ENCODE data around the gene OR2A7.
"Not testable (repeated sequence)": the region's sequence is repeated elsewhere in the genome, so short reads cannot be mapped to it uniquely, and the experiment has no call there.

DNA sequence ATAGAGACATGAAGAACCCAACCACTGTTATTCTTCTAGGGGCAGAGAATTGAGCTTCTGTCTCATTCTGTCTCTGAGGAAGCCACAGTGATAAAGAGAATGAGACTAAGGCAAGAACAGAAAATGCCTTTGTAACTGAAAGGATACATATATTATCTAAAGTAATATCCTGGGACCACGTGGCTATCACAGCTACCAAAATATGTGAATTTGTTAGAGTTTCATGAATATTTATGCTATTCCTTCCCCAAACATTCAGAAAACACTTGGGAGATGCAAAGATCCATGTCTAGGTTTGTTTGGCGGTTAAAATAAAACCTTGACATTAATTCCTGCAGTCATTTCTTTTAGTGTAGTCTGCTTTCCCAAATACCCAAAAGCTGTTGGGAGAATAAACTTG lies 2.5 kb downstream of the OR2A7 start:
- TF ChIP-seq FOXK2 (IDR thresholded peaks at IDR 0.05); FOXM1 (IDR thresholded peaks at IDR 0.05; ENCODE audit: low read depth, low read length); ZNF207 (IDR thresholded peaks at IDR 0.05; ENCODE audit: borderline replicate concordance); EZH2 (IDR thresholded peaks at IDR 0.05; ENCODE audit: borderline replicate concordance, control insufficient read depth, low read depth, low read length); POLR2AphosphoS5 (IDR thresholded peaks at IDR 0.05; ENCODE audit: low read length); TAF1 (IDR thresholded peaks at IDR 0.05; ENCODE audit: borderline replicate concordance, low read depth, low read length); POLR2A (IDR thresholded peaks at IDR 0.05; ENCODE audit: low read depth, low read length); ZNF24 (IDR thresholded peaks at IDR 0.05): not testable (repeated sequence)
- TF ChIP-seq, protein P1, sequence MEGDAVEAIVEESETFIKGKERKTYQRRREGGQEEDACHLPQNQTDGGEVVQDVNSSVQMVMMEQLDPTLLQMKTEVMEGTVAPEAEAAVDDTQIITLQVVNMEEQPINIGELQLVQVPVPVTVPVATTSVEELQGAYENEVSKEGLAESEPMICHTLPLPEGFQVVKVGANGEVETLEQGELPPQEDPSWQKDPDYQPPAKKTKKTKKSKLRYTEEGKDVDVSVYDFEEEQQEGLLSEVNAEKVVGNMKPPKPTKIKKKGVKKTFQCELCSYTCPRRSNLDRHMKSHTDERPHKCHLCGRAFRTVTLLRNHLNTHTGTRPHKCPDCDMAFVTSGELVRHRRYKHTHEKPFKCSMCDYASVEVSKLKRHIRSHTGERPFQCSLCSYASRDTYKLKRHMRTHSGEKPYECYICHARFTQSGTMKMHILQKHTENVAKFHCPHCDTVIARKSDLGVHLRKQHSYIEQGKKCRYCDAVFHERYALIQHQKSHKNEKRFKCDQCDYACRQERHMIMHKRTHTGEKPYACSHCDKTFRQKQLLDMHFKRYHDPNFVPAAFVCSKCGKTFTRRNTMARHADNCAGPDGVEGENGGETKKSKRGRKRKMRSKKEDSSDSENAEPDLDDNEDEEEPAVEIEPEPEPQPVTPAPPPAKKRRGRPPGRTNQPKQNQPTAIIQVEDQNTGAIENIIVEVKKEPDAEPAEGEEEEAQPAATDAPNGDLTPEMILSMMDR (IDR thresholded peaks at IDR 0.05 in 2 of 3, conservative IDR thresholded peaks at IDR 0.05 in 1 of 3; ENCODE audit: control insufficient read depth in 2 of 3, extremely low read depth in 1 of 3, insufficient read depth in 1 of 3, low read depth in 3 of 3, low read length in 3 of 3) = not testable (repeated sequence)
- TF ChIP-seq, protein P2, sequence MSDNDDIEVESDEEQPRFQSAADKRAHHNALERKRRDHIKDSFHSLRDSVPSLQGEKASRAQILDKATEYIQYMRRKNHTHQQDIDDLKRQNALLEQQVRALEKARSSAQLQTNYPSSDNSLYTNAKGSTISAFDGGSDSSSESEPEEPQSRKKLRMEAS (IDR thresholded peaks at IDR 0.05; ENCODE audit: low read depth, low read length) = not testable (repeated sequence)
- TF ChIP-seq, protein P3, sequence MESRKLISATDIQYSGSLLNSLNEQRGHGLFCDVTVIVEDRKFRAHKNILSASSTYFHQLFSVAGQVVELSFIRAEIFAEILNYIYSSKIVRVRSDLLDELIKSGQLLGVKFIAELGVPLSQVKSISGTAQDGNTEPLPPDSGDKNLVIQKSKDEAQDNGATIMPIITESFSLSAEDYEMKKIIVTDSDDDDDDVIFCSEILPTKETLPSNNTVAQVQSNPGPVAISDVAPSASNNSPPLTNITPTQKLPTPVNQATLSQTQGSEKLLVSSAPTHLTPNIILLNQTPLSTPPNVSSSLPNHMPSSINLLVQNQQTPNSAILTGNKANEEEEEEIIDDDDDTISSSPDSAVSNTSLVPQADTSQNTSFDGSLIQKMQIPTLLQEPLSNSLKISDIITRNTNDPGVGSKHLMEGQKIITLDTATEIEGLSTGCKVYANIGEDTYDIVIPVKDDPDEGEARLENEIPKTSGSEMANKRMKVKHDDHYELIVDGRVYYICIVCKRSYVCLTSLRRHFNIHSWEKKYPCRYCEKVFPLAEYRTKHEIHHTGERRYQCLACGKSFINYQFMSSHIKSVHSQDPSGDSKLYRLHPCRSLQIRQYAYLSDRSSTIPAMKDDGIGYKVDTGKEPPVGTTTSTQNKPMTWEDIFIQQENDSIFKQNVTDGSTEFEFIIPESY (IDR thresholded peaks at IDR 0.05) = not testable (repeated sequence)
- TF ChIP-seq, protein P4, sequence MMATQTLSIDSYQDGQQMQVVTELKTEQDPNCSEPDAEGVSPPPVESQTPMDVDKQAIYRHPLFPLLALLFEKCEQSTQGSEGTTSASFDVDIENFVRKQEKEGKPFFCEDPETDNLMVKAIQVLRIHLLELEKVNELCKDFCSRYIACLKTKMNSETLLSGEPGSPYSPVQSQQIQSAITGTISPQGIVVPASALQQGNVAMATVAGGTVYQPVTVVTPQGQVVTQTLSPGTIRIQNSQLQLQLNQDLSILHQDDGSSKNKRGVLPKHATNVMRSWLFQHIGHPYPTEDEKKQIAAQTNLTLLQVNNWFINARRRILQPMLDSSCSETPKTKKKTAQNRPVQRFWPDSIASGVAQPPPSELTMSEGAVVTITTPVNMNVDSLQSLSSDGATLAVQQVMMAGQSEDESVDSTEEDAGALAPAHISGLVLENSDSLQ (IDR thresholded peaks at IDR 0.05) = not testable (repeated sequence)
- TF ChIP-seq, protein P5, sequence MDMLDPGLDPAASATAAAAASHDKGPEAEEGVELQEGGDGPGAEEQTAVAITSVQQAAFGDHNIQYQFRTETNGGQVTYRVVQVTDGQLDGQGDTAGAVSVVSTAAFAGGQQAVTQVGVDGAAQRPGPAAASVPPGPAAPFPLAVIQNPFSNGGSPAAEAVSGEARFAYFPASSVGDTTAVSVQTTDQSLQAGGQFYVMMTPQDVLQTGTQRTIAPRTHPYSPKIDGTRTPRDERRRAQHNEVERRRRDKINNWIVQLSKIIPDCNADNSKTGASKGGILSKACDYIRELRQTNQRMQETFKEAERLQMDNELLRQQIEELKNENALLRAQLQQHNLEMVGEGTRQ (IDR thresholded peaks at IDR 0.05; ENCODE audit: borderline replicate concordance, low read depth, low read length) = not testable (repeated sequence)
- TF ChIP-seq, protein P6, sequence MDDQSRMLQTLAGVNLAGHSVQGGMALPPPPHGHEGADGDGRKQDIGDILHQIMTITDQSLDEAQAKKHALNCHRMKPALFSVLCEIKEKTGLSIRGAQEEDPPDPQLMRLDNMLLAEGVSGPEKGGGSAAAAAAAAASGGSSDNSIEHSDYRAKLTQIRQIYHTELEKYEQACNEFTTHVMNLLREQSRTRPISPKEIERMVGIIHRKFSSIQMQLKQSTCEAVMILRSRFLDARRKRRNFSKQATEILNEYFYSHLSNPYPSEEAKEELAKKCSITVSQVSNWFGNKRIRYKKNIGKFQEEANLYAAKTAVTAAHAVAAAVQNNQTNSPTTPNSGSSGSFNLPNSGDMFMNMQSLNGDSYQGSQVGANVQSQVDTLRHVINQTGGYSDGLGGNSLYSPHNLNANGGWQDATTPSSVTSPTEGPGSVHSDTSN (IDR thresholded peaks at IDR 0.05; ENCODE audit: insufficient replicate concordance, low read depth, low read length) = not testable (repeated sequence)
